Astrocyte (in vitro differentiated cells and primary cell): Measurements from ENCODE around the gene PHC2. TPM values are rescaled to one million over a fixed set of nuclear protein-coding genes. Genes with fewer than 3 reads are reported as not detected.

Experiments
- DNase-seq: peaks from one replicate; pipeline ENCODE4 v3.0.0-alpha.2; 2010; ENCODE audit warnings: low read depth
- FAIRE-seq: peaks from 2 replicates; lab custom pipeline; 2011; peaks lifted over from hg19 to GRCh38; lab: Jason Lieb, UNC
- H2AFZ ChIP-seq: 2 replicates; pipeline ENCODE4 v1.6.0; 2012; ENCODE audit warnings: low read depth, low read length, inconsistent platforms
- H3K27ac ChIP-seq: 2 replicates; pipeline ENCODE4 v1.5.1; 2011; ENCODE audit warnings: low read depth, low read length, inconsistent platforms
- H3K27me3 ChIP-seq: 2 replicates; pipeline ENCODE4 v1.6.0; 2011; ENCODE audit warnings: low read length, inconsistent platforms; ENCODE audit not compliant: insufficient read depth
- H3K36me3 ChIP-seq: 2 replicates; pipeline ENCODE4 v1.5.1; 2011; ENCODE audit warnings: low read length, inconsistent platforms; ENCODE audit not compliant: insufficient read depth
- H3K4me1 ChIP-seq: 2 replicates; pipeline ENCODE4 v1.5.1; 2011; ENCODE audit warnings: low read length, inconsistent platforms; ENCODE audit not compliant: insufficient read depth
- H3K4me2 ChIP-seq: 2 replicates; pipeline ENCODE4 v1.6.0; 2012; ENCODE audit warnings: low read length, inconsistent platforms
- H3K4me3 ChIP-seq: 2 replicates; pipeline ENCODE4 v1.5.1; 2011; ENCODE audit warnings: low read depth, mild to moderate bottlenecking, low read length, inconsistent platforms; ENCODE audit not compliant: insufficient read depth
- H3K79me2 ChIP-seq: 2 replicates; pipeline ENCODE4 v1.6.0; 2012; ENCODE audit warnings: mild to moderate bottlenecking, low read length, inconsistent platforms; ENCODE audit not compliant: insufficient read depth
- H3K9ac ChIP-seq: 2 replicates; pipeline ENCODE4 v1.6.0; 2012; ENCODE audit warnings: mild to moderate bottlenecking, low read length, inconsistent platforms
- H3K9me3 ChIP-seq: 2 replicates; pipeline ENCODE4 v1.5.1; 2012; ENCODE audit warnings: low read depth, mild to moderate bottlenecking, low read length, inconsistent platforms; ENCODE audit not compliant: insufficient read depth
- H4K20me1 ChIP-seq: 2 replicates; pipeline ENCODE4 v1.6.0; 2012; ENCODE audit warnings: low read length, inconsistent platforms; ENCODE audit not compliant: insufficient read depth
- H3K27ac Mint-ChIP-seq: one replicate; pipeline ENCODE4 v1.8.0; 2021; ENCODE audit warnings: mild to moderate bottlenecking, mixed read lengths; ENCODE audit not compliant: unreplicated experiment
- H3K27me3 Mint-ChIP-seq: one replicate; pipeline ENCODE4 v1.8.0; 2021; ENCODE audit warnings: low read depth, mixed read lengths; ENCODE audit not compliant: unreplicated experiment
- H3K36me3 Mint-ChIP-seq: one replicate; pipeline ENCODE4 v1.8.0; 2021; ENCODE audit warnings: low read depth, mixed read lengths; ENCODE audit not compliant: unreplicated experiment
- H3K4me1 Mint-ChIP-seq: one replicate; pipeline ENCODE4 v1.8.0; 2021; ENCODE audit warnings: low read depth, mixed read lengths; ENCODE audit not compliant: unreplicated experiment
- H3K4me3 Mint-ChIP-seq: one replicate; pipeline ENCODE4 v1.8.0; 2021; ENCODE audit warnings: mild to moderate bottlenecking, moderate library complexity, mixed read lengths; ENCODE audit not compliant: unreplicated experiment
- H3K9me3 Mint-ChIP-seq: one replicate; pipeline ENCODE4 v1.8.0; 2021; ENCODE audit warnings: mild to moderate bottlenecking, mixed read lengths; ENCODE audit not compliant: unreplicated experiment
- CTCF ChIP-seq: IDR thresholded peaks from 2 replicates; pipeline ENCODE4 v1.5.1; 2011; ENCODE audit warnings: low read depth, mild to moderate bottlenecking, inconsistent platforms, low read length, moderate library complexity; ENCODE audit not compliant: insufficient read depth
- EZH2 ChIP-seq: IDR thresholded peaks from 2 replicates; pipeline ENCODE4 v1.6.1; 2012; ENCODE audit warnings: mild to moderate bottlenecking, low read length, inconsistent platforms; ENCODE audit not compliant: insufficient read depth
- total RNA-seq: library from RNA; stranded (reverse); gene quantifications from 2 replicates; pipeline ENCODE4 v1.2.1, GENCODE V29; 2021

Gene PHC2
- total RNA-seq, 1 donor from 2014 or later = 113 TPM

- FAIRE-seq (no peak), DNase-seq (no peak)
- Mint-ChIP-seq H3K36me3 (no peaks in the 10 kb centered on the region), H3K4me1 (peaks cover 21% of the 10 kb centered on the region), H3K9me3 (peaks cover 2% of the 10 kb centered on the region), H3K27ac (no peak overlapping the region), H3K4me3 (no peak overlapping the region), H3K27me3 (peaks cover 10% of the 10 kb centered on the region)
- Histone ChIP-seq H2AFZ (no peak overlapping the region), H3K9me3 (no peaks in the 10 kb centered on the region), H3K9ac (no peak overlapping the region), H3K36me3 (no peaks in the 10 kb centered on the region), H3K4me3 (no peak overlapping the region), H4K20me1 (no peaks in the 10 kb centered on the region), H3K27ac (no peak overlapping the region), H3K4me1 (peaks cover 13% of the 10 kb centered on the region), H3K27me3 (no peaks in the 10 kb centered on the region), H3K79me2 (no peaks in the 10 kb centered on the region), H3K4me2 (no peak overlapping the region)
- TF ChIP-seq CTCF (no peak), EZH2 (no peak)
Measured at GRCh38 chr1:33441088-33441745, 10.3 kb upstream of the PHC2 start.

- H3K27me3 ChIP-seq = no peaks in the 10 kb centered on the region
- no peak overlapping the region for H3K9ac ChIP-seq
- DNase-seq = no peak
- H3K27ac ChIP-seq = no peak overlapping the region
- Mint-ChIP-seq H3K4me3 (no peak overlapping the region), H3K27me3 (peaks cover 4% of the 10 kb centered on the region), H3K36me3 (no peaks in the 10 kb centered on the region), H3K27ac (no peak overlapping the region), H3K9me3 (peaks cover 2% of the 10 kb centered on the region), H3K4me1 (peaks cover 35% of the 10 kb centered on the region)
- no peak overlapping the region for H2AFZ ChIP-seq
- TF ChIP-seq EZH2 = no peak
- no peak for TF ChIP-seq CTCF
- H3K4me3 ChIP-seq = no peak overlapping the region
- H4K20me1 ChIP-seq = no peaks in the 10 kb centered on the region
- no peak for FAIRE-seq
- no peaks in the 10 kb centered on the region for H3K79me2 ChIP-seq
- peaks cover 22% of the 10 kb centered on the region for H3K4me1 ChIP-seq
- no peaks in the 10 kb centered on the region for H3K9me3 ChIP-seq
- H3K36me3 ChIP-seq = no peaks in the 10 kb centered on the region
- no peak overlapping the region for H3K4me2 ChIP-seq
Measured at GRCh38 chr1:33439662-33440061, 8.8 kb upstream of the PHC2 start.
